ENCODE measurements around the gene FGF19.

DNA sequence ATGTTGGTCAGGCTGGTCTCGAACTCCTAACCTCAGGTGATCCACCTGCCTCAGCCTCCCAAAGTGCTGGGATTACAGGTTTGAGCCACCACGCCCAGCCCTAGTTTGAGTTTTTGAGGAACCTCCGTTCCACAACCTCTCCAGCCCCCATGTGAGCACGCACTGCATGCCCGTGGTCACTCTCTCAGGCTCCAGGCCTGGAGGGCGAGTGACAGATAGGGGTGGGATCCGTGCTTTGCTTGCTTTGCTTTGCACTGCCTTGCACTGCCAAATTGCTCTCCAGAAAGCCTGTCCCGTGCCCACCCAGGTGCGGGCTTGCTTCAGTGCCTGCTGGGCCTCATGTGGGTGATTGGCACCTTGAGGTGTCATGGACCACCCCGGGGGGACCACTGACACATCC is 41.4 kb upstream of the FGF19 start:
- TF ChIP-seq, protein P1, sequence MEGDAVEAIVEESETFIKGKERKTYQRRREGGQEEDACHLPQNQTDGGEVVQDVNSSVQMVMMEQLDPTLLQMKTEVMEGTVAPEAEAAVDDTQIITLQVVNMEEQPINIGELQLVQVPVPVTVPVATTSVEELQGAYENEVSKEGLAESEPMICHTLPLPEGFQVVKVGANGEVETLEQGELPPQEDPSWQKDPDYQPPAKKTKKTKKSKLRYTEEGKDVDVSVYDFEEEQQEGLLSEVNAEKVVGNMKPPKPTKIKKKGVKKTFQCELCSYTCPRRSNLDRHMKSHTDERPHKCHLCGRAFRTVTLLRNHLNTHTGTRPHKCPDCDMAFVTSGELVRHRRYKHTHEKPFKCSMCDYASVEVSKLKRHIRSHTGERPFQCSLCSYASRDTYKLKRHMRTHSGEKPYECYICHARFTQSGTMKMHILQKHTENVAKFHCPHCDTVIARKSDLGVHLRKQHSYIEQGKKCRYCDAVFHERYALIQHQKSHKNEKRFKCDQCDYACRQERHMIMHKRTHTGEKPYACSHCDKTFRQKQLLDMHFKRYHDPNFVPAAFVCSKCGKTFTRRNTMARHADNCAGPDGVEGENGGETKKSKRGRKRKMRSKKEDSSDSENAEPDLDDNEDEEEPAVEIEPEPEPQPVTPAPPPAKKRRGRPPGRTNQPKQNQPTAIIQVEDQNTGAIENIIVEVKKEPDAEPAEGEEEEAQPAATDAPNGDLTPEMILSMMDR (conservative IDR thresholded peaks at IDR 0.05; ENCODE audit: low read length), result no peak
- TF ChIP-seq EZH2phosphoT487 (IDR thresholded peaks at IDR 0.05; ENCODE audit: borderline replicate concordance, low read depth, low read length), result no peak

All from OCI-LY7 (cell line).